Peyer's patch (tissue), 4 donors: ENCODE measurements around the gene ARRB1. TPM values are rescaled to one million over a fixed set of nuclear protein-coding genes. Genes with fewer than 3 reads are reported as not detected.

ENCODE experiments used
- DNase-seq, 3 donors: peaks; one replicate each; pipeline ENCODE4 v3.0.0-alpha.2; 2017 to 2019
- H3K27ac ChIP-seq, 4 donors: fragments of 200-600 bp; sonication (generic); one replicate each; pipeline ENCODE4 v1.5.1; 2016 to 2019
- H3K27me3 ChIP-seq, 2 donors: fragments of 200-600 bp; sonication (generic); one replicate each; pipeline ENCODE4 v1.5.1; 2019
- H3K36me3 ChIP-seq, 3 donors: fragments of 200-600 bp; sonication (generic); one replicate each; pipeline ENCODE4 v1.5.1; 2016 to 2019
- H3K4me1 ChIP-seq, 4 donors: fragments of 200-600 bp; sonication (generic); one replicate each; pipeline ENCODE4 v1.5.1; 2016 to 2019
- H3K4me3 ChIP-seq, 4 donors: fragments of 200-600 bp; sonication (generic); 1 replicate in 3 of 4; 2 replicates in 1 of 4; pipeline ENCODE4 v1.5.1; 2016 to 2019; ENCODE audit warnings: mild to moderate bottlenecking in 1 of 4
- H3K9me3 ChIP-seq, 4 donors: fragments of 200-600 bp; sonication (generic); one replicate each; pipeline ENCODE4 v1.5.1; 2016 to 2019; ENCODE audit warnings: mild to moderate bottlenecking in 1 of 4
- POLR2A ChIP-seq, 2 donors: fragments of 450-650 bp; IDR thresholded peaks; one replicate each; pipeline ENCODE4 v1.5.1; 2017; ENCODE audit warnings: antibody characterized with exemption in 2 of 2, mild to moderate bottlenecking in 2 of 2, moderate library complexity in 2 of 2
- total RNA-seq, 4 donors: library from RNA; depleted of rRNA; stranded (reverse); fragments of >200 nt; gene quantifications; one replicate each; pipeline ENCODE4 v1.1.0, GENCODE V29; 2016
- TF ChIP-seq, protein P1 (sequence below), 6 experiments: fragments of 450-650 bp in 4 of 6; fragments of 200-600 bp in 2 of 6; sonication (generic) in 1 of 6; IDR thresholded peaks; one replicate each; pipeline ENCODE4 v1.5.1; 2017 to 2019; ENCODE audit warnings: antibody characterized with exemption in 6 of 6, mild to moderate bottlenecking in 3 of 6, moderate library complexity in 1 of 6

Gene ARRB1
- total RNA-seq, 4 donors from 2014 or later, result 45.4 to 136 (median 90.6) TPM

- Histone ChIP-seq H3K4me1 (no peaks in the 10 kb centered on the region), H3K27ac (no peak overlapping the region), H3K27me3 (no peaks in the 10 kb centered on the region), H3K36me3 (peaks cover 0 to 64% (median 0%) of the 10 kb centered on the region in 3 donors), H3K9me3 (no peaks in the 10 kb centered on the region), H3K4me3 (no peak overlapping the region)
- DNase-seq, result peak in 1 of 3 donors; percentile 41
- TF ChIP-seq POLR2A (IDR thresholded peaks at IDR 0.05), result no peak
- TF ChIP-seq, protein P1, sequence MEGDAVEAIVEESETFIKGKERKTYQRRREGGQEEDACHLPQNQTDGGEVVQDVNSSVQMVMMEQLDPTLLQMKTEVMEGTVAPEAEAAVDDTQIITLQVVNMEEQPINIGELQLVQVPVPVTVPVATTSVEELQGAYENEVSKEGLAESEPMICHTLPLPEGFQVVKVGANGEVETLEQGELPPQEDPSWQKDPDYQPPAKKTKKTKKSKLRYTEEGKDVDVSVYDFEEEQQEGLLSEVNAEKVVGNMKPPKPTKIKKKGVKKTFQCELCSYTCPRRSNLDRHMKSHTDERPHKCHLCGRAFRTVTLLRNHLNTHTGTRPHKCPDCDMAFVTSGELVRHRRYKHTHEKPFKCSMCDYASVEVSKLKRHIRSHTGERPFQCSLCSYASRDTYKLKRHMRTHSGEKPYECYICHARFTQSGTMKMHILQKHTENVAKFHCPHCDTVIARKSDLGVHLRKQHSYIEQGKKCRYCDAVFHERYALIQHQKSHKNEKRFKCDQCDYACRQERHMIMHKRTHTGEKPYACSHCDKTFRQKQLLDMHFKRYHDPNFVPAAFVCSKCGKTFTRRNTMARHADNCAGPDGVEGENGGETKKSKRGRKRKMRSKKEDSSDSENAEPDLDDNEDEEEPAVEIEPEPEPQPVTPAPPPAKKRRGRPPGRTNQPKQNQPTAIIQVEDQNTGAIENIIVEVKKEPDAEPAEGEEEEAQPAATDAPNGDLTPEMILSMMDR (IDR thresholded peaks at IDR 0.05), result no peak
Observed at GRCh38 chr11:75269367-75269660, 82.1 kb downstream of the ARRB1 start.

GRCh38 chr11:75268626-75269366 is 82.7 kb downstream of the ARRB1 start:
- Histone ChIP-seq H3K4me3 (no peak overlapping the region), H3K36me3 (peaks cover 0 to 59% (median 0%) of the 10 kb centered on the region in 3 donors), H3K4me1 (no peaks in the 10 kb centered on the region), H3K9me3 (no peaks in the 10 kb centered on the region), H3K27ac (no peak overlapping the region), H3K27me3 (no peaks in the 10 kb centered on the region)
- peak in 2 of 3 donors; percentile 37 to 43 for DNase-seq
- no peak for TF ChIP-seq POLR2A (IDR thresholded peaks at IDR 0.05)
- TF ChIP-seq, protein P1 (IDR thresholded peaks at IDR 0.05), result no peak

DNA sequence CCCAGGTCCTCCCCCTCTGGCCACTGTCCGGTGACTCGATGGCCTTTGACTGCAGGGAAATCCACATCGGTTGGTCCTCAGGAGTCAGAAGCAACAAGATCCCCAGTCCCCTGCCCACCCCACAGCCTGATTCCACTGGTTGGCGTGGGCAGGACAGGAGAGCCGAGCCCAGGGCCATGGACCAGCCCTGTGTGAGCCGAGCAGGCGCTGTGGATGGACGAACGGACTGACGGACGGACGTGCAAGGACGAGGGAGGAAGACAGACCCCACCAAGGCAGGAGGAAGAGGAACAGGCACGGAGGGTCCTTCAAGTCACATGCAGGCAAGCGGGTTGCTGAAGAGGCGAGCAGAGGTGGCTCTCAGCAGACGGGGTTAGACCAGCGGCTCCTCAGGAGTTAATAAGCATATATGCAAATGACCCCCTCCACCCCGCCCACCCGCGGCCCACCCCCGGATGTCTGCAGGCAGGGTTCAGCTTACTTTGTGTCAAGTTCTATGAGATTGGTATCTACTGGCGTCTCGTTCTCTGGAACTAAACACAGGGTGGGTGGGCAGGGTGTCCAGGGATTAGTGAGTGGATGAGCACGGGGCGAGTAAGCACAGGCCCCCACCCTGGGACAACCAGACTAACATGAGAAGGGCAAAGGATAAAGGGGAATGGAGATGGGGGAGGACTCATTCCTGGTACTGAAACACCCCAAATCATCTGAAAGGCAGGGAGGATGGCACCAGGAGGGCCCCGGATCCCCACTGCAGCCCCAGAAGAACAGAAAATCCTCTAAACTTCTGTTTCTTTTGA is 84.1 kb downstream of the ARRB1 start:
- Histone ChIP-seq H3K9me3 (no peaks in the 10 kb centered on the region), H3K27ac (no peak overlapping the region), H3K4me3 (no peak overlapping the region), H3K4me1 (no peaks in the 10 kb centered on the region), H3K27me3 (no peaks in the 10 kb centered on the region), H3K36me3 (peaks cover 0 to 45% (median 0%) of the 10 kb centered on the region in 3 donors)
- TF ChIP-seq, protein P1 (IDR thresholded peaks at IDR 0.05), result no peak
- TF ChIP-seq POLR2A (IDR thresholded peaks at IDR 0.05), result no peak
- peak in 1 of 3 donors; percentile 40 for DNase-seq

- H3K36me3 ChIP-seq, result peaks cover 0 to 34% (median 0%) of the 10 kb centered on the region in 3 donors
- DNase-seq, result peak in 2 of 3 donors; percentile 21 to 44
- TF ChIP-seq POLR2A (IDR thresholded peaks at IDR 0.05), result no peak
- TF ChIP-seq, protein P1 (IDR thresholded peaks at IDR 0.05), result no peak
- H3K27me3 ChIP-seq, result no peaks in the 10 kb centered on the region
- H3K27ac ChIP-seq, result no peak overlapping the region
- no peak overlapping the region for H3K4me3 ChIP-seq
- no peaks in the 10 kb centered on the region for H3K4me1 ChIP-seq
- no peaks in the 10 kb centered on the region for H3K9me3 ChIP-seq
Observed at GRCh38 chr11:75265851-75266531, 85.5 kb downstream of the ARRB1 start.

DNA sequence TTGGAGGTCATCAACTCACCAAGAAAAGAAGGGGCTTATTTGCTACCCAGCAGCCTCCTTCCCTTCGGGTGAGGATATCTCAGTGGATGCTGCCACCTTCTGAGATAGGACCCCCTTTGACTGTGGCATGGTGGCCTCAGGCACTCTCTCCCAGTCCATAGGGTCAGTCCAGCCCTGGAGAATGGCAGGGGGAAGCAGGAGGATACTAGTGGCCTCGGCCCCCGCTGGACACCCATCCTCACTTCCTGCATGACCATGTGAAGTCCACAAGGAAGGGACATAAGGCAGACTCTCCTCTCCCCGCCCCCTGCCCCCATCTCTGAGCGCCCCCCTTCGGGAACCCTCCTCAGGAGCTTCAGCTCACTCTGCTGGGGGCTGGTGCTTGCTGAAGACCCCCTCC is 86.5 kb downstream of the ARRB1 start:
- no peak overlapping the region for H3K27ac ChIP-seq
- no peak overlapping the region for H3K4me3 ChIP-seq
- H3K4me1 ChIP-seq, result no peaks in the 10 kb centered on the region
- peaks cover 0 to 34% (median 0%) of the 10 kb centered on the region in 3 donors for H3K36me3 ChIP-seq
- peak in 1 of 3 donors; percentile 44 for DNase-seq
- no peak for TF ChIP-seq POLR2A (IDR thresholded peaks at IDR 0.05)
- TF ChIP-seq, protein P1 (IDR thresholded peaks at IDR 0.05), result no peak
- no peaks in the 10 kb centered on the region for H3K9me3 ChIP-seq
- H3K27me3 ChIP-seq, result no peaks in the 10 kb centered on the region
